MM.1S (cell line): ENCODE measurements around the gene DAB1.

Experiments used
- DNase-seq: peaks from one replicate; pipeline ENCODE4 v3.0.0-alpha.2; 2015
- H2AFZ ChIP-seq: fragments of 300-600 bp; sonication (generic); 2 replicates; pipeline ENCODE4 v1.6.0; 2016; ENCODE audit warnings: antibody characterized with exemption, low read length
- H3F3A ChIP-seq: fragments of 300-600 bp; sonication (generic); 2 replicates; pipeline ENCODE4 v1.6.1; 2016; ENCODE audit warnings: mild to moderate bottlenecking, antibody characterized with exemption, low read length, moderate library complexity, mixed read lengths; ENCODE audit not compliant: insufficient read depth
- H3K27ac ChIP-seq: fragments of 300-600 bp; sonication (generic); 2 replicates; pipeline ENCODE4 v1.5.1; 2016; ENCODE audit warnings: mild to moderate bottlenecking, low read length
- H3K27me3 ChIP-seq: fragments of 300-600 bp; sonication (generic); replicated peaks from 2 replicates; pipeline ENCODE4 v1.6.0; 2016; ENCODE audit warnings: low read length; ENCODE audit not compliant: insufficient read depth
- H3K36me3 ChIP-seq: fragments of 300-600 bp; sonication (generic); replicated peaks from 2 replicates; pipeline ENCODE4 v1.6.1; 2016; ENCODE audit warnings: mild to moderate bottlenecking, low read length, mixed read lengths; ENCODE audit not compliant: insufficient read depth
- H3K4me1 ChIP-seq: fragments of 300-600 bp; sonication (generic); 2 replicates; pipeline ENCODE4 v1.6.1; 2016; ENCODE audit warnings: low read length, mixed read lengths
- H3K4me2 ChIP-seq: fragments of 300-600 bp; sonication (generic); 2 replicates; pipeline ENCODE4 v1.6.0; 2016; ENCODE audit warnings: low read depth, low read length
- H3K4me3 ChIP-seq: fragments of 300-600 bp; sonication (generic); 2 replicates; pipeline ENCODE4 v1.5.1; 2016; ENCODE audit warnings: low read length, mixed read lengths
- H3K79me2 ChIP-seq: fragments of 300-600 bp; sonication (generic); 2 replicates; pipeline ENCODE4 v1.6.1; 2016; ENCODE audit warnings: mixed run types, low read length, mixed read lengths
- H3K9ac ChIP-seq: fragments of 300-600 bp; sonication (generic); 2 replicates; pipeline ENCODE4 v1.6.1; 2016; ENCODE audit warnings: low read length, mixed read lengths
- H3K9me2 ChIP-seq: fragments of 300-600 bp; sonication (generic); replicated peaks from 2 replicates; pipeline ENCODE4 v1.6.1; 2016; ENCODE audit warnings: mild to moderate bottlenecking, low read length, mixed read lengths; ENCODE audit not compliant: insufficient read depth
- H3K9me3 ChIP-seq: fragments of 300-600 bp; sonication (generic); replicated peaks from 2 replicates; pipeline ENCODE4 v1.6.1; 2016; ENCODE audit warnings: mild to moderate bottlenecking, low read length, mixed read lengths; ENCODE audit not compliant: insufficient read depth
- H4K20me1 ChIP-seq: fragments of 300-600 bp; sonication (generic); 2 replicates; pipeline ENCODE4 v1.6.1; 2016; ENCODE audit warnings: mild to moderate bottlenecking, low read length, moderate library complexity, mixed read lengths; ENCODE audit not compliant: insufficient read depth
- EZH2 ChIP-seq: fragments of 300-600 bp; sonication (generic); optimal IDR thresholded peaks from 2 replicates; pipeline ENCODE3; 2017; ENCODE audit warnings: low read depth, mild to moderate bottlenecking, antibody characterized with exemption, low read length, mixed read lengths
- EZH2phosphoT487 ChIP-seq: fragments of 300-600 bp; sonication (generic); IDR thresholded peaks from 2 replicates; pipeline ENCODE4 v1.6.1; 2018; ENCODE audit warnings: antibody characterized with exemption, low read length
- TF ChIP-seq, protein P1 (sequence below): fragments of 300-600 bp; sonication (generic); IDR thresholded peaks from 2 replicates; pipeline ENCODE4 v1.5.1; 2016; ENCODE audit warnings: antibody characterized with exemption, low read length, mixed read lengths

The DAB1 gene

DNA sequence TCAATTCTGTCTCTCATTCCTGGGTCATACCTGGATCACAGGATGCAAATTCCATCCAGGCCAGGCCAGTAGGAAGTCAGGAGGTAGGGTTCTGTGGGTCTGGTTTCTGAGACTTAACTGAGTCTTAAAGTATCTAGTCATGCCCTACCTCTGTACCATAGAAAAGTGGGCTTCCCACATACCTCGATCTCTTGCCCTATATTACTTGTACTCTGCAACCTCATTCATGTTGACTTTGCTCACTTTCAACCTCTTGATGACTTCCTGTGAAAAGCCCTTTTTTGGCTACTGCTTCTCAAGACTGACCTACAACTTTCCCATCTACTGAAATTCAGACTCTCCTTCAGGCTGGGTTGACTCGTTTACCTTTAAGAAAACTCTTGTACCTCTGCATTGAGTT, 329.1 kb downstream of the DAB1 start:
- Histone ChIP-seq H3K9me2 (no peaks in the 10 kb centered on the region), H3K4me3 (no peak overlapping the region), H3K4me1 (no peaks in the 10 kb centered on the region), H2AFZ (no peak overlapping the region), H4K20me1 (no peaks in the 10 kb centered on the region), H3F3A (no peaks in the 10 kb centered on the region), H3K27me3 (no peaks in the 10 kb centered on the region), H3K9me3 (no peaks in the 10 kb centered on the region), H3K79me2 (no peaks in the 10 kb centered on the region), H3K36me3 (no peaks in the 10 kb centered on the region), H3K9ac (no peak overlapping the region), H3K4me2 (no peak overlapping the region), H3K27ac (no peak overlapping the region)
- no peak for DNase-seq
- TF ChIP-seq EZH2 (no peak), EZH2phosphoT487 (no peak)
- TF ChIP-seq, protein P1, sequence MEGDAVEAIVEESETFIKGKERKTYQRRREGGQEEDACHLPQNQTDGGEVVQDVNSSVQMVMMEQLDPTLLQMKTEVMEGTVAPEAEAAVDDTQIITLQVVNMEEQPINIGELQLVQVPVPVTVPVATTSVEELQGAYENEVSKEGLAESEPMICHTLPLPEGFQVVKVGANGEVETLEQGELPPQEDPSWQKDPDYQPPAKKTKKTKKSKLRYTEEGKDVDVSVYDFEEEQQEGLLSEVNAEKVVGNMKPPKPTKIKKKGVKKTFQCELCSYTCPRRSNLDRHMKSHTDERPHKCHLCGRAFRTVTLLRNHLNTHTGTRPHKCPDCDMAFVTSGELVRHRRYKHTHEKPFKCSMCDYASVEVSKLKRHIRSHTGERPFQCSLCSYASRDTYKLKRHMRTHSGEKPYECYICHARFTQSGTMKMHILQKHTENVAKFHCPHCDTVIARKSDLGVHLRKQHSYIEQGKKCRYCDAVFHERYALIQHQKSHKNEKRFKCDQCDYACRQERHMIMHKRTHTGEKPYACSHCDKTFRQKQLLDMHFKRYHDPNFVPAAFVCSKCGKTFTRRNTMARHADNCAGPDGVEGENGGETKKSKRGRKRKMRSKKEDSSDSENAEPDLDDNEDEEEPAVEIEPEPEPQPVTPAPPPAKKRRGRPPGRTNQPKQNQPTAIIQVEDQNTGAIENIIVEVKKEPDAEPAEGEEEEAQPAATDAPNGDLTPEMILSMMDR: no peak

DNA sequence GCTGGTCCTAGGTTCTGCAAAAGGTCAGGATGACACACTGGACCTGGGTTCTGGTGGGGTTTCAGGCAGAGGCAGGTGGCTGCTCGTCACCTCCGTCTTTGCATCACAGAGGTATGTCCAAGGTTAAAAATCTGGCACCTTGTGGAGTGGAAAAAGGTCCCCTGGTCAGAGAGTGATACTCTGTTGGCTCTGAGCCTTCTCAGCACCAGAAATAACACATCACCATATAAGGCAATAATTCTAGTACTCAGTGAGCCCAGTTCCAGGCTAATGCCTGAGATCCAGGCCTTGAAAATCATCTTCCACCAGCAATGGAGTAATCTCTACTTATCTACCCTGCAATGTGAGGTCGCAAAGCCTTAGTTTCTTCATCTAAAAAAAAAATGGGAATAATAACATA, 330.7 kb downstream of the DAB1 start:
- H2AFZ ChIP-seq: no peak overlapping the region
- H3K9me3 ChIP-seq: no peaks in the 10 kb centered on the region
- no peak overlapping the region for H3K9ac ChIP-seq
- no peaks in the 10 kb centered on the region for H3F3A ChIP-seq
- no peak for TF ChIP-seq EZH2
- no peak for TF ChIP-seq EZH2phosphoT487
- TF ChIP-seq, protein P1: no peak
- no peak overlapping the region for H3K27ac ChIP-seq
- no peaks in the 10 kb centered on the region for H4K20me1 ChIP-seq
- H3K79me2 ChIP-seq: no peaks in the 10 kb centered on the region
- no peak overlapping the region for H3K4me3 ChIP-seq
- DNase-seq: no peak
- no peaks in the 10 kb centered on the region for H3K4me1 ChIP-seq
- no peaks in the 10 kb centered on the region for H3K36me3 ChIP-seq
- no peak overlapping the region for H3K4me2 ChIP-seq
- no peaks in the 10 kb centered on the region for H3K9me2 ChIP-seq
- H3K27me3 ChIP-seq: no peaks in the 10 kb centered on the region

DNA sequence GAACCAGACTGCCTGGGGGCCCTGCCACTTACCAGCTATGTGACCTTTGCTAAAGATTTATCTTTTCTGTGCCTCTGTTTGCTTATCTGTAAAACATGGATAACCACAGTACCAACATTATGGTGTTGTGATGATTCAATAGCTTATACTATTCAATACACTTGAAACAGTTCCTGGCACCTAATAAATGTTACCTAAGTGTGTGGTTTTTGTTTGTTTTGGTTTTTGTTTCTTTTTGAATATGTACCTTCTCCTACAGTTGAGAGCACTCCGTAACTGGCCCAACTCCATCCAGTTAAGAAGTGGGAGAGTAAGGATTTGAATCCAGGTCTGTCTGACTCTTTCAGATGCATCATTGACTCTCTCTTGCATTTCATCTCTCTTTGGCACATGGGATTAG, 332.2 kb downstream of the DAB1 start:
- no peaks in the 10 kb centered on the region for H3K79me2 ChIP-seq
- no peak overlapping the region for H3K9ac ChIP-seq
- no peak overlapping the region for H3K4me3 ChIP-seq
- no peaks in the 10 kb centered on the region for H3K9me2 ChIP-seq
- no peaks in the 10 kb centered on the region for H3K36me3 ChIP-seq
- no peak overlapping the region for H2AFZ ChIP-seq
- H3K27me3 ChIP-seq: no peaks in the 10 kb centered on the region
- H3K4me2 ChIP-seq: no peak overlapping the region
- no peak overlapping the region for H3K27ac ChIP-seq
- no peaks in the 10 kb centered on the region for H3F3A ChIP-seq
- no peaks in the 10 kb centered on the region for H3K9me3 ChIP-seq
- no peaks in the 10 kb centered on the region for H4K20me1 ChIP-seq
- TF ChIP-seq EZH2 (no peak), EZH2phosphoT487 (no peak)
- DNase-seq: no peak
- no peaks in the 10 kb centered on the region for H3K4me1 ChIP-seq

DNA sequence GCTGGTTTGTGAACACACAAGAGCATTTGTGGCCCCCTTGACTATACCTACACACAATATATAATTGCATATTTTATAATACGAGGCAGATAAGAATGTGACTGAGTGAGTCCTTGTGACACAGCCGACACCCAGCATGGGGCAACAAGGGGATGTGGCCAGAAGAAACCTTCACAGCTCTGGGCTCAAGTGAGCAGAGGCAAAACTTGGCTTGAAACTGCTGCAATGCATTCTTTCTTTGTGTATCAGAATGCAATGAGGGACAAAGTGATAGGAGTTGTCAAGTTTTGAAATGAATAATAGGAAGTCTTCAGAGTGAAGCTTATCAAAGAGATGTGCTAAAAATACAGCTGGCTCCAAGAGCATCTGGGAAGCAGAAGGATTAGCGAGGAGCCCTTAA, 334.0 kb downstream of the DAB1 start:
- no peaks in the 10 kb centered on the region for H3K9me3 ChIP-seq
- TF ChIP-seq EZH2 (no peak), EZH2phosphoT487 (no peak)
- TF ChIP-seq, protein P1: no peak

More for the DNA sequence above, 334.0 kb downstream of the DAB1 start:
- H3K4me2 ChIP-seq: no peak overlapping the region
- no peak overlapping the region for H3K9ac ChIP-seq
- no peak overlapping the region for H3K27ac ChIP-seq
- no peak overlapping the region for H2AFZ ChIP-seq
- no peaks in the 10 kb centered on the region for H3K27me3 ChIP-seq
- no peaks in the 10 kb centered on the region for H3K9me2 ChIP-seq
- no peak for DNase-seq
- no peak overlapping the region for H3K4me3 ChIP-seq
- no peaks in the 10 kb centered on the region for H3K36me3 ChIP-seq
- H3K4me1 ChIP-seq: no peaks in the 10 kb centered on the region
- no peaks in the 10 kb centered on the region for H4K20me1 ChIP-seq
- H3F3A ChIP-seq: no peaks in the 10 kb centered on the region
- no peaks in the 10 kb centered on the region for H3K79me2 ChIP-seq
